PC-3 (cell line): ENCODE measurements around the gene KRTAP10-2. TPM values are rescaled to one million over a fixed set of nuclear protein-coding genes. Genes with fewer than 3 reads are reported as not detected.

Experiments
- ATAC-seq: fragments of 200-7000 bp; cut with Tn5 transposase; 2 replicates; pipeline ENCODE4 v1.9.1; 2020; ENCODE audit warnings: mild to moderate bottlenecking, moderate library complexity
- BruUV-seq: library from RNA; stranded (reverse); fragments of 400-500 nt; replicated peaks from 2 replicates; lab custom pipeline; 2021; lab: Mats Ljungman, UMichigan
- CTCF ChIA-PET: fragments of 300-600 bp; sonication (Branson Sonifier 250); formaldehyde crosslinking; loops from one replicate; lab custom pipeline; 2022; ENCODE audit warnings: antibody characterized with exemption; lab: Charles Lee
- POLR2A ChIA-PET: fragments of 300-600 bp; sonication (Branson Sonifier 250); formaldehyde crosslinking; loops from one replicate; lab custom pipeline; 2022; ENCODE audit warnings: antibody characterized with exemption; ENCODE audit not compliant: unreplicated experiment; lab: Charles Lee
- DNase-seq: peaks from one replicate; pipeline ENCODE4 v3.0.0-alpha.2; 2015
- H2AFZ ChIP-seq: fragments of 300-600 bp; sonication (generic); 2 replicates; pipeline ENCODE4 v1.6.0; 2016; ENCODE audit warnings: antibody characterized with exemption, low read length
- H3F3A ChIP-seq: fragments of 300-600 bp; sonication (generic); one replicate; pipeline ENCODE4 v1.6.0; 2017; ENCODE audit warnings: antibody characterized with exemption, low read length, control low read depth, mild to moderate bottlenecking; ENCODE audit not compliant: unreplicated experiment
- H3K27ac ChIP-seq: fragments of 300-600 bp; sonication (generic); 2 replicates; pipeline ENCODE4 v1.5.1; 2016; ENCODE audit warnings: mild to moderate bottlenecking, low read length
- H3K27me3 ChIP-seq: fragments of 300-600 bp; sonication (generic); 2 replicates; pipeline ENCODE4 v1.6.1; 2016; ENCODE audit warnings: low read length, mixed read lengths
- H3K36me3 ChIP-seq: fragments of 300-600 bp; sonication (generic); 2 replicates; pipeline ENCODE4 v1.6.1; 2016; ENCODE audit warnings: low read depth, mixed run types, low read length, mixed read lengths
- H3K4me1 ChIP-seq: fragments of 300-600 bp; sonication (generic); 2 replicates; pipeline ENCODE4 v1.5.1; 2016; ENCODE audit warnings: low read length; ENCODE audit not compliant: insufficient read depth
- H3K4me2 ChIP-seq: fragments of 300-600 bp; sonication (generic); 2 replicates; pipeline ENCODE4 v1.6.0; 2016; ENCODE audit warnings: low read length
- H3K4me3 ChIP-seq: fragments of 300-600 bp; sonication (generic); 2 replicates; pipeline ENCODE4 v1.5.1; 2016; ENCODE audit warnings: mild to moderate bottlenecking, low read length, mixed read lengths
- H3K79me2 ChIP-seq: fragments of 300-600 bp; sonication (generic); 2 replicates; pipeline ENCODE4 v1.6.1; 2017; ENCODE audit warnings: low read length, mixed read lengths
- H3K9ac ChIP-seq: fragments of 300-600 bp; sonication (generic); 2 replicates; pipeline ENCODE4 v1.6.0; 2016; ENCODE audit warnings: mild to moderate bottlenecking, low read length
- H3K9me2 ChIP-seq: fragments of 300-600 bp; sonication (generic); replicated peaks from 2 replicates; pipeline ENCODE4 v1.6.1; 2016; ENCODE audit warnings: mixed run types, low read length, mixed read lengths
- H3K9me3 ChIP-seq: fragments of 300-600 bp; sonication (generic); 2 replicates; pipeline ENCODE4 v1.6.1; 2016; ENCODE audit warnings: low read length, mixed read lengths
- H4K20me1 ChIP-seq: fragments of 300-600 bp; sonication (generic); 2 replicates; pipeline ENCODE4 v1.6.1; 2016; ENCODE audit warnings: low read length, mixed read lengths
- EZH2 ChIP-seq: fragments of 300-600 bp; sonication (generic); IDR thresholded peaks from one replicate; pipeline ENCODE4 v1.6.1; 2017; ENCODE audit warnings: antibody characterized with exemption, mild to moderate bottlenecking, low read length; ENCODE audit not compliant: unreplicated experiment
- EZH2phosphoT487 ChIP-seq: fragments of 300-600 bp; sonication (generic); IDR thresholded peaks from 2 replicates; pipeline ENCODE4 v1.6.1; 2018; ENCODE audit warnings: mild to moderate bottlenecking, antibody characterized with exemption, low read length, borderline replicate concordance
- intact Hi-C: fragments of 100-400 bp; cut with micrococcal nuclease; formaldehyde crosslinking; loops from 2 replicates; pipeline ENCODE4 v1.9.0; 2023
- total RNA-seq: library from RNA; depleted of rRNA; stranded (reverse); fragments of >200 nt; gene quantifications from 2 replicates; pipeline ENCODE4 v1.2.3, GENCODE V29; 2014
- TF ChIP-seq, protein P1 (sequence below): fragments of 300-600 bp; sonication (generic); conservative IDR thresholded peaks from 2 replicates; pipeline ENCODE4 v1.5.1; 2017; ENCODE audit warnings: antibody characterized with exemption, low read depth, mild to moderate bottlenecking, low read length

KRTAP10-2 gene
- total RNA-seq, 1 experiment from 2014 or later: not detected

DNA sequence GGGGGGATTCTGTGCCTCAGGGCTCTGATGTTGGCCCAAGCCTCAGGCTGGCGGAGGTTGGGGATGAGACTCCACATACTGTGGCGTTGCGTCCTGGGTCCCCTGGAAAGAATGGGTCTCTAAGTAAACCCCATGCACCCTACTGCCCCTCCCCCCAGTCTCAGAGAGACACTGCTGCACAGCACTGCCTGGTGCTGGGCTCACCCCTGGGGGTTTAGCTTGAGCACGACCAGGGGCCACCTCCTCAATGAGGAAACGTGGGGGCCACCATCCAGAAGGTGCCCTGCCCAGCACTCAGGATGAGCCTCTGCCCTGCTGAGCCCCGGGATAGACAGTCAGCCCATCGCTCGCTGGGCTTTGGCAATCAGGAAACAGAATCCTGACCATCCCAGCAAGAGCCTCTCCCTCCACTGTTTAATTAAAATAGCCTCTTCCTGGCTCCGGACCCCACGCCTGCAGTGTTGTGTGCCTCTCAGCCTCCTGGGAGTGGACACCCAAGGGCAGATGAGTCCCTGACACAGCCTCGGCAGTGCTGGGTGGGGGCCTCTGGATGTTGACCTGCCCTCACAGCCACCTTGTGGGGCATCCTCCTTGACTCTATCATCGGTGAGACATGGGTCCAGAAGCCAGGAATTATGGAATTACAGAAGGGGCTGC is 18.7 kb upstream of the KRTAP10-2 start:
- H3K9ac ChIP-seq: no peak overlapping the region
- H3K36me3 ChIP-seq: no peaks in the 10 kb centered on the region
- H3K27ac ChIP-seq: no peak overlapping the region
- CTCF ChIA-PET: no interaction called here
- H3K79me2 ChIP-seq: no peaks in the 10 kb centered on the region
- no TSS peak for BruUV-seq
- ATAC-seq (no peak), DNase-seq (no peak)
- no peak overlapping the region for H3K4me2 ChIP-seq
- intact Hi-C loops: no loop called here
- H3K9me3 ChIP-seq: peaks cover 5% of the 10 kb centered on the region; the same call in 1 of the 2 replicates
- H3K9me2 ChIP-seq: no peaks in the 10 kb centered on the region
- H3K4me3 ChIP-seq: no peak overlapping the region
- POLR2A ChIA-PET: no interaction called here
- H2AFZ ChIP-seq: no peak overlapping the region
- H3F3A ChIP-seq: no peaks in the 10 kb centered on the region
- no peaks in the 10 kb centered on the region for H4K20me1 ChIP-seq
- H3K27me3 ChIP-seq: no peaks in the 10 kb centered on the region
- H3K4me1 ChIP-seq: peaks cover 6% of the 10 kb centered on the region
- TF ChIP-seq EZH2 (no peak), EZH2phosphoT487 (no peak)
- TF ChIP-seq, protein P1, sequence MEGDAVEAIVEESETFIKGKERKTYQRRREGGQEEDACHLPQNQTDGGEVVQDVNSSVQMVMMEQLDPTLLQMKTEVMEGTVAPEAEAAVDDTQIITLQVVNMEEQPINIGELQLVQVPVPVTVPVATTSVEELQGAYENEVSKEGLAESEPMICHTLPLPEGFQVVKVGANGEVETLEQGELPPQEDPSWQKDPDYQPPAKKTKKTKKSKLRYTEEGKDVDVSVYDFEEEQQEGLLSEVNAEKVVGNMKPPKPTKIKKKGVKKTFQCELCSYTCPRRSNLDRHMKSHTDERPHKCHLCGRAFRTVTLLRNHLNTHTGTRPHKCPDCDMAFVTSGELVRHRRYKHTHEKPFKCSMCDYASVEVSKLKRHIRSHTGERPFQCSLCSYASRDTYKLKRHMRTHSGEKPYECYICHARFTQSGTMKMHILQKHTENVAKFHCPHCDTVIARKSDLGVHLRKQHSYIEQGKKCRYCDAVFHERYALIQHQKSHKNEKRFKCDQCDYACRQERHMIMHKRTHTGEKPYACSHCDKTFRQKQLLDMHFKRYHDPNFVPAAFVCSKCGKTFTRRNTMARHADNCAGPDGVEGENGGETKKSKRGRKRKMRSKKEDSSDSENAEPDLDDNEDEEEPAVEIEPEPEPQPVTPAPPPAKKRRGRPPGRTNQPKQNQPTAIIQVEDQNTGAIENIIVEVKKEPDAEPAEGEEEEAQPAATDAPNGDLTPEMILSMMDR: no peak

DNA sequence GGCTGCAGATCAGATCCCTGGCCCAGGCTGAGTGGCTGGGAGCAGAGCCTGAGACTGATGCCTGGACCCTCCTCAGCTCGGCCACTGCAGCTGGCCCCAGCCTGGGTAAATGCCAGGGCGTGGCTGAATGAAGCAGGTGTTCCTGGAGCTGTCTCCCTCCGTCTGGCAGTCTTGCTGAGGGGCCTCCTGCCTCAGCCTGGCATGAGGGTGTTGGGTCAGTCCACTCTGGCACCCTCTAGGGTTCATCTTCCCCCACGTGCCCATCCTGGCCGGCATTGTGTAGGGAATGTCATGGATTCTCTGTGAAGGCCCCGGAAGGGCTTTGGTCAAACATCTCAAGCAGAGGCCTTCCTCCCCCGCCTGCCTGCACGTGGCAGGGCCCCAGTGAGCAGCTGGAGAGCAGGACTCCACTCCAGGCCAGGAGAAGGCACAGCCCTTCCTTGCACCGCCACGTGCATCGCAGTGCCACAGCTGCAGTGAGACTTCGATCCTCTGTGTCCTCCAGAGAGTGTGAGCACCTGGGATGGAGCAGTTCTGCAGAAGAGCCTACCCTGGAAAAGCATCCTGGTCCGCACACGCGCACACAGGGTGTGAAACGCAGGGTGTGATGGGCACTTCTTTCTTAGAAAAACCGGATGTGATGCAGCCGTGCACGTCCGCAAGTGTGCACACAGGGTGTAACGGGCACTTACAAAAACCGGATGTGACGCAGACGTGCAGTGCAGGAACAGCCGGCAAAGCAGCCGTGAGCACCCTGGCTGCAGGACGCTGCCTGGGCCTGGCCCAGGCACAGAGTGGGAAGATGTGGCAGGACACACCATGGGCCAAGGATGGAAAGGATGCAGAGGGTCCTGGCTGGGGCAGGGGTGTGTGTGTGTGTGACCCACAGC is 17.6 kb upstream of the KRTAP10-2 start:
- no peak overlapping the region for H2AFZ ChIP-seq
- intact Hi-C loops: no loop called here
- ChIA-PET POLR2A (no interaction called here), CTCF (no interaction called here)
- TF ChIP-seq EZH2phosphoT487 (no peak), EZH2 (no peak)
- TF ChIP-seq, protein P1: no peak
- DNase-seq (no peak), ATAC-seq (no peak)
- no peaks in the 10 kb centered on the region for H3K79me2 ChIP-seq
- H3K27me3 ChIP-seq: no peaks in the 10 kb centered on the region
- peaks cover 6% of the 10 kb centered on the region for H3K4me1 ChIP-seq
- H3K4me2 ChIP-seq: no peak overlapping the region
- H3K4me3 ChIP-seq: no peak overlapping the region
- H4K20me1 ChIP-seq: no peaks in the 10 kb centered on the region
- BruUV-seq: no TSS peak
- no peaks in the 10 kb centered on the region for H3K9me2 ChIP-seq
- peaks cover 5% of the 10 kb centered on the region; the same call in 1 of the 2 replicates for H3K9me3 ChIP-seq
- H3K9ac ChIP-seq: no peak overlapping the region
- H3K27ac ChIP-seq: no peak overlapping the region
- H3K36me3 ChIP-seq: no peaks in the 10 kb centered on the region
- H3F3A ChIP-seq: no peaks in the 10 kb centered on the region
